HEK293 (cell line): ENCODE results near the gene ZNF674.

Experiments used
- ZNF621 ChIP-seq: fragments of 450-650 bp; formaldehyde crosslinking; IDR thresholded peaks from 2 replicates; pipeline ENCODE4 v1.5.1; 2017; ENCODE audit warnings: missing biosample characterization, missing genetic modification characterization
- ZNF785 ChIP-seq: fragments of 450-650 bp; formaldehyde crosslinking; IDR thresholded peaks from 2 replicates; pipeline ENCODE4 v1.5.1; 2016; ENCODE audit warnings: missing biosample characterization, missing genetic modification characterization
- TF ChIP-seq, protein P1 (sequence below): fragments of 450-650 bp; formaldehyde crosslinking; IDR thresholded peaks from 2 replicates; pipeline ENCODE4 v1.5.1; 2016; ENCODE audit warnings: missing biosample characterization, missing genetic modification characterization
- TF ChIP-seq, protein P2 (sequence below): fragments of 450-650 bp; formaldehyde crosslinking; IDR thresholded peaks from 2 replicates; pipeline ENCODE4 v1.5.1; 2016; ENCODE audit warnings: missing biosample characterization, missing genetic modification characterization

DNA sequence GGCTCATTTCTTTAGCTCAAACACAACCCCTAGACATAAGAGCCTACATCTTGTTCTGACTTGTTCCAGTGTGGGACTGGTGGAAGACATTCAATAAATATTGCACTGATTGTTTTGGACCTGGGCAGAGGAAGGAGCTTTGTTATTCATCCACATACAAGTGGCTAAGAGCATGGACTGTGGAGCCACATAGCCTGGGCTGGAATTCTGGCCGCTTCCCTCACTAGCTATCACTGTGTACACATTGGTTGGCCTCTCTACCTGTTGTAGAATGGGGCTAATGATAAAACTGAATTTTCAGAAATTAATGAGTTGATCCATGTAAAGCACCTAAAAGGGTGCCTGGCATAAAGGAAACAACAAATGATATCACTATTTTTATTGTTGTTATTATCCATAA lies 80.0 kb downstream of the ZNF674 start:
- TF ChIP-seq ZNF621 (no peak), ZNF785 (tag by site-specific recombination) (no peak)
- TF ChIP-seq, protein P1, sequence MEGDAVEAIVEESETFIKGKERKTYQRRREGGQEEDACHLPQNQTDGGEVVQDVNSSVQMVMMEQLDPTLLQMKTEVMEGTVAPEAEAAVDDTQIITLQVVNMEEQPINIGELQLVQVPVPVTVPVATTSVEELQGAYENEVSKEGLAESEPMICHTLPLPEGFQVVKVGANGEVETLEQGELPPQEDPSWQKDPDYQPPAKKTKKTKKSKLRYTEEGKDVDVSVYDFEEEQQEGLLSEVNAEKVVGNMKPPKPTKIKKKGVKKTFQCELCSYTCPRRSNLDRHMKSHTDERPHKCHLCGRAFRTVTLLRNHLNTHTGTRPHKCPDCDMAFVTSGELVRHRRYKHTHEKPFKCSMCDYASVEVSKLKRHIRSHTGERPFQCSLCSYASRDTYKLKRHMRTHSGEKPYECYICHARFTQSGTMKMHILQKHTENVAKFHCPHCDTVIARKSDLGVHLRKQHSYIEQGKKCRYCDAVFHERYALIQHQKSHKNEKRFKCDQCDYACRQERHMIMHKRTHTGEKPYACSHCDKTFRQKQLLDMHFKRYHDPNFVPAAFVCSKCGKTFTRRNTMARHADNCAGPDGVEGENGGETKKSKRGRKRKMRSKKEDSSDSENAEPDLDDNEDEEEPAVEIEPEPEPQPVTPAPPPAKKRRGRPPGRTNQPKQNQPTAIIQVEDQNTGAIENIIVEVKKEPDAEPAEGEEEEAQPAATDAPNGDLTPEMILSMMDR: no peak
- TF ChIP-seq, protein P2, sequence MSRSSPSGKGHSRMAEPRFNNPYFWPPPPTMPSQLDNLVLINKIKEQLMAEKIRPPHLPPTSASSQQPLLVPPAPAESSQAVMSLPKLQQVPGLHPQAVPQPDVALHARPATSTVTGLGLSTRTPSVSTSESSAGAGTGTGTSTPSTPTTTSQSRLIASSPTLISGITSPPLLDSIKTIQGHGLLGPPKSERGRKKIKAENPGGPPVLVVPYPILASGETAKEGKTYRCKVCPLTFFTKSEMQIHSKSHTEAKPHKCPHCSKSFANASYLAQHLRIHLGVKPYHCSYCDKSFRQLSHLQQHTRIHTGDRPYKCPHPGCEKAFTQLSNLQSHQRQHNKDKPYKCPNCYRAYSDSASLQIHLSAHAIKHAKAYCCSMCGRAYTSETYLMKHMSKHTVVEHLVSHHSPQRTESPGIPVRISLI (tag by site-specific recombination): no peak
